NCI-H2196 treated with DMSO at 0.1 percent for 48 hours (cell line): ENCODE results near the gene NSD2.
"Not testable (repeated sequence)": the region's sequence is repeated elsewhere in the genome, so short reads cannot be mapped to it uniquely, and the experiment has no call there.

Source experiments
- DNase-seq: peaks from one replicate; lab custom pipeline; 2025; ENCODE audit not compliant: unreplicated experiment; lab: John Stamatoyannopoulos, UW

The NSD2 gene

GRCh38 chr4:1997712-1998111, 126.5 kb downstream of the NSD2 start:
- DNase-seq = no peak

- DNase-seq = no peak
Measured at GRCh38 chr4:1998296-1998695, 127.1 kb downstream of the NSD2 start.

GRCh38 chr4:1999308-1999707, 128.1 kb downstream of the NSD2 start:
- not testable (repeated sequence) for DNase-seq

- not testable (repeated sequence) for DNase-seq
Measured at GRCh38 chr4:2003361-2003760, 132.2 kb downstream of the NSD2 start.

GRCh38 chr4:2006367-2006766, 135.2 kb downstream of the NSD2 start:
- no peak for DNase-seq

- no peak for DNase-seq
Measured at GRCh38 chr4:2006956-2007653, 135.9 kb downstream of the NSD2 start.

- DNase-seq = no peak
Measured at GRCh38 chr4:2007804-2008670, 136.8 kb downstream of the NSD2 start.

- no peak for DNase-seq
Measured at GRCh38 chr4:2008671-2008920, 137.4 kb downstream of the NSD2 start.

GRCh38 chr4:2008921-2009650, 137.9 kb downstream of the NSD2 start, which contains the start of gene NELFA:
NELFA (minus strand) TSS chr4:2008974; CDS start chr4:2008959, 15 bp downstream.
- DNase-seq = peak; percentile 88

GRCh38 chr4:2009651-2010233, 138.5 kb downstream of the NSD2 start:
- DNase-seq = peak; percentile 28

- DNase-seq = no peak
Measured at GRCh38 chr4:2011583-2011982, 140.4 kb downstream of the NSD2 start.

- no peak for DNase-seq
Measured at GRCh38 chr4:2015008-2015407, 143.8 kb downstream of the NSD2 start.

GRCh38 chr4:2021358-2022018, 150.3 kb downstream of the NSD2 start:
- DNase-seq = not testable (repeated sequence)

GRCh38 chr4:2024683-2025082, 153.5 kb downstream of the NSD2 start:
- DNase-seq = no peak

GRCh38 chr4:2025817-2026216, 154.6 kb downstream of the NSD2 start:
- DNase-seq = no peak

GRCh38 chr4:2027120-2027519, 155.9 kb downstream of the NSD2 start:
- not testable (repeated sequence) for DNase-seq

- DNase-seq = not testable (repeated sequence)
Measured at GRCh38 chr4:2031161-2031560, 160.0 kb downstream of the NSD2 start.
